K562 (cell line): ENCODE measurements around the gene CABLES1. TPM values are rescaled to one million over a fixed set of nuclear protein-coding genes. Genes with fewer than 3 reads are reported as not detected.

ENCODE experiments used
- ATF1 ChIP-seq, 2 experiments: fragments of 450-650 bp in 1 of 2; IDR thresholded peaks; 2 replicates each; pipeline ENCODE4 v1.6.1; 2016; ENCODE audit warnings: missing compliant biosample characterization in 1 of 2, missing genetic modification characterization in 1 of 2
- CREB3 ChIP-seq: fragments of 450-650 bp; conservative IDR thresholded peaks from 2 replicates; pipeline ENCODE4 v1.6.1; 2016; ENCODE audit warnings: missing genetic modification characterization, low read depth, mild to moderate bottlenecking, missing compliant biosample characterization, moderate library complexity
- CTBP1 ChIP-seq: fragments of 450-650 bp; IDR thresholded peaks from 2 replicates; pipeline ENCODE4 v1.6.1; 2016; ENCODE audit warnings: borderline replicate concordance
- CTCFL ChIP-seq: IDR thresholded peaks from 2 replicates; pipeline ENCODE4 v1.6.1; 2011; ENCODE audit warnings: borderline replicate concordance, low read depth, mild to moderate bottlenecking, moderate library complexity, low read length; ENCODE audit not compliant: insufficient read depth, poor library complexity, severe bottlenecking
- CXXC5 ChIP-seq: fragments of 250-450 bp; sonication (Bioruptor Pico); IDR thresholded peaks from 2 replicates; pipeline ENCODE4 v1.8.0; 2022; ENCODE audit warnings: inconsistent platforms, mild to moderate bottlenecking, moderate library complexity
- FOSL1 ChIP-seq: fragments of 200-800 bp; sonication (Bioruptor generic); conservative IDR thresholded peaks from 2 replicates; pipeline ENCODE4 v1.6.1; 2016; ENCODE audit warnings: missing genetic modification characterization, missing compliant biosample characterization
- FOXO4 ChIP-seq: fragments of 450-650 bp; formaldehyde crosslinking; IDR thresholded peaks from 2 replicates; pipeline ENCODE4 v1.4.0; 2020; ENCODE audit warnings: mild to moderate bottlenecking, moderate library complexity
- KAT2B ChIP-seq: IDR thresholded peaks from one replicate; pipeline ENCODE4 v1.6.1; 2012; ENCODE audit warnings: low read depth, mild to moderate bottlenecking, control low read depth, inconsistent platforms, low read length, moderate library complexity
- MNT ChIP-seq, 2 experiments: fragments of 450-650 bp; conservative IDR thresholded peaks; 2 replicates each; pipeline ENCODE4 v1.6.1; 2017; ENCODE audit warnings: mild to moderate bottlenecking in 2 of 2, moderate library complexity in 2 of 2
- SMARCE1 ChIP-seq: fragments of 450-650 bp; IDR thresholded peaks from 2 replicates; pipeline ENCODE4 v1.7.1; 2016; ENCODE audit warnings: mild to moderate bottlenecking
- ZNF280A ChIP-seq: fragments of 450-650 bp; IDR thresholded peaks from 2 replicates; pipeline ENCODE4 v1.6.1; 2018; ENCODE audit warnings: mild to moderate bottlenecking, low read depth; ENCODE audit not compliant: partially characterized antibody
- ZNF644 ChIP-seq: fragments of 200-800 bp; sonication (Bioruptor generic); IDR thresholded peaks from 2 replicates; pipeline ENCODE4 v1.6.1; 2016; ENCODE audit warnings: low read depth, missing genetic modification characterization, missing compliant biosample characterization
- polyA plus RNA-seq, 8 experiments: library from polyadenylated mRNA; depleted of rRNA in 4 of 8; stranded (reverse) in 5 of 8; unstranded in 3 of 8; fragments of >200 nt; fragmentation: Nextera tagmentation in 2 of 8; fragmentation: Illumina TruSeq in 1 of 8; extraction: Ambion mirVana in 2 of 8; extraction: Trizol in 1 of 8; gene quantifications; 2 replicates each; pipeline versions ENCODE4 v1.2.1 to v1.2.3, GENCODE V29; 2011 to 2014; ENCODE audit warnings: inconsistent platforms in 1 of 8, missing spikeins in 1 of 8
- total RNA-seq, 7 experiments: library from RNA; depleted of rRNA in 6 of 7; stranded (reverse); fragments of >200 nt in 6 of 7; fragmentation: Illumina TruSeq in 2 of 7; extraction: Trizol in 2 of 7; gene quantifications; 2 replicates each; pipeline versions ENCODE4 v1.2.1 to v1.2.3, GENCODE V29; 2011 to 2021; ENCODE audit warnings: low replicate concordance in 1 of 7

Gene CABLES1
- total and polyA plus RNA-seq, 9 of the 15 experiments (the other 6 are each of a cell fraction or from before 2014, with no cell fraction given) = 0.04 to 0.10 (median 0.06) TPM; not detected in 3

- TF ChIP-seq CREB3 (tag) = no peak
- TF ChIP-seq CTBP1 = peak; percentile 69; the same call in 1 of the 2 replicates
- 0 out of 2 replicates have a peak, but pooled peaks have one; percentile 37 for TF ChIP-seq CXXC5 (CRISPR knock-in tag)
- TF ChIP-seq SMARCE1 = 0 out of 2 replicates have a peak, but pooled peaks have one; percentile 24
- no peak for TF ChIP-seq ATF1 (CRISPR knock-in tag; IDR thresholded peaks at IDR 0.05)
- TF ChIP-seq ATF1 (tag; IDR thresholded peaks at IDR 0.05) = peak; percentile 55
- no peak for TF ChIP-seq CTCFL
- 0 out of 2 replicates have a peak, but pooled peaks have one; percentile 15 for TF ChIP-seq FOSL1 (tag)
- TF ChIP-seq MNT (conservative IDR thresholded peaks at IDR 0.05) = 0 out of 4 replicates have a peak, but pooled peaks of 1 of the 2 experiments have one; percentile 61
- no peak for TF ChIP-seq KAT2B
- TF ChIP-seq FOXO4 (CRISPR knock-in tag) = no peak
- TF ChIP-seq ZNF644 (tag) = 0 out of 2 replicates have a peak, but pooled peaks have one; percentile 19
- TF ChIP-seq ZNF280A = no peak
Measured at GRCh38 chr18:23259701-23260681, 124.7 kb downstream of the CABLES1 start (continued).
